ENCODE data around the gene CARMIL3. TPM values are rescaled to one million over a fixed set of nuclear protein-coding genes. Genes with fewer than 3 reads are reported as not detected.
A peak's percentile ranks its signal among the peaks of the same experiment; 100 is the strongest.
"Not testable (repeated sequence)": the region's sequence is repeated elsewhere in the genome, so short reads cannot be mapped to it uniquely, and the experiment has no call there.

CARMIL3 gene, protein sequence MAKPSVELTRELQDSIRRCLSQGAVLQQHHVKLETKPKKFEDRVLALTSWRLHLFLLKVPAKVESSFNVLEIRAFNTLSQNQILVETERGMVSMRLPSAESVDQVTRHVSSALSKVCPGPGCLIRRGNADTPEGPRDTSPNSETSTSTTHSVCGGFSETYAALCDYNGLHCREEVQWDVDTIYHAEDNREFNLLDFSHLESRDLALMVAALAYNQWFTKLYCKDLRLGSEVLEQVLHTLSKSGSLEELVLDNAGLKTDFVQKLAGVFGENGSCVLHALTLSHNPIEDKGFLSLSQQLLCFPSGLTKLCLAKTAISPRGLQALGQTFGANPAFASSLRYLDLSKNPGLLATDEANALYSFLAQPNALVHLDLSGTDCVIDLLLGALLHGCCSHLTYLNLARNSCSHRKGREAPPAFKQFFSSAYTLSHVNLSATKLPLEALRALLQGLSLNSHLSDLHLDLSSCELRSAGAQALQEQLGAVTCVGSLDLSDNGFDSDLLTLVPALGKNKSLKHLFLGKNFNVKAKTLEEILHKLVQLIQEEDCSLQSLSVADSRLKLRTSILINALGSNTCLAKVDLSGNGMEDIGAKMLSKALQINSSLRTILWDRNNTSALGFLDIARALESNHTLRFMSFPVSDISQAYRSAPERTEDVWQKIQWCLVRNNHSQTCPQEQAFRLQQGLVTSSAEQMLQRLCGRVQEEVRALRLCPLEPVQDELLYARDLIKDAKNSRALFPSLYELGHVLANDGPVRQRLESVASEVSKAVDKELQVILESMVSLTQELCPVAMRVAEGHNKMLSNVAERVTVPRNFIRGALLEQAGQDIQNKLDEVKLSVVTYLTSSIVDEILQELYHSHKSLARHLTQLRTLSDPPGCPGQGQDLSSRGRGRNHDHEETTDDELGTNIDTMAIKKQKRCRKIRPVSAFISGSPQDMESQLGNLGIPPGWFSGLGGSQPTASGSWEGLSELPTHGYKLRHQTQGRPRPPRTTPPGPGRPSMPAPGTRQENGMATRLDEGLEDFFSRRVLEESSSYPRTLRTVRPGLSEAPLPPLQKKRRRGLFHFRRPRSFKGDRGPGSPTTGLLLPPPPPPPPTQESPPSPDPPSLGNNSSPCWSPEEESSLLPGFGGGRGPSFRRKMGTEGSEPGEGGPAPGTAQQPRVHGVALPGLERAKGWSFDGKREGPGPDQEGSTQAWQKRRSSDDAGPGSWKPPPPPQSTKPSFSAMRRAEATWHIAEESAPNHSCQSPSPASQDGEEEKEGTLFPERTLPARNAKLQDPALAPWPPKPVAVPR (N-terminal part only)
- polyA plus RNA-seq (2012; ENCODE audit: missing spikeins): 0.95 TPM

DNA sequence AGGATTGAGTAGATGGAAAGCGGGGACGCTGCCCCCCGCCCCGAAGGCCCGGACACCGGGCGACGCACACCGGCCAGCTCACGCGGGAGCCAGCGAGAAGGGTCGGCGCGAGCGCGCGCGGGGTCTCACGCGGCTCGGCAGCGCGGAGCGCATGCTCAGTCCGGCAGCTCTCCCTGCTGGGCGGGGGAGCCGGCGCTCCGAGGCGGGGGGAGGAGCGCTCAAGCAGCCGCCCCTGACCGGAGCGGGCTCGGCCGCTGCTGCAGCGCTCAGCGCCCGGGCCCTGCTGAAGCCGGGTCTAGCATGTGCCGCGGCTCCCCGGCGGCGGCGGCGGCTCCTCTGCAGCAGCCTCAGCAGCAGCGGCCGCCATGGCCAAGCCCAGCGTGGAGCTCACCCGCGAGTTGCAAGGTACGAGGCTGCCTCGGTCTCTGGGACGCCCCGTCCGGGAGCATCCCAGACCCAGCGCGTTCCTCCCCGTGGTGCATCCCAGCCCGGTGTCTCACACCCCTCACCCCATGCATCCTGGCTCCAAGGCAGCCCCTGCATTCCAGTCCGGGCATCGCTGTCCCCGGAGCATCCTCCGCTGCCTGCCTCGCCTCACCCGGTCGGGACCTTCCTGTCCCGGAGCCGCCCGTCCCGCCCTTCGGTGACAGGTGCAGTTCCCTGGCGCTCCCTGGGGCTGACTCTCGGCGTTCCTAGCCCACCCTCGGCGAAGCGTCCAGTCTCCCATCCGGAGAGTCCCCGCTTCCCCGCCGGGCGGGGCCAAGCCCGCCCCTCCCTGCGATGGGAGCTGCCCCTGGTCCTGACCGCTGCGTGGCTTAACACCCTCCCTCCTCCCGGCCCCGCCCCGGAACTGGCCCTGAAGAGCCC lies at the start of gene CARMIL3:
Gene CARMIL3, plus strand, starts transcription at position 221 of the 867 bp plus-strand sequence. Its CDS starts 145 bp downstream, at position 366.
- TF ChIP-seq POLR2A (IDR thresholded peaks at IDR 0.05; ENCODE audit: low read depth, low read length): peak; percentile 55; the same call in 1 of the 2 replicates
- TF ChIP-seq POLR2AphosphoS5 (IDR thresholded peaks at IDR 0.05; ENCODE audit: low read depth, low read length): no peak
- TF ChIP-seq TAF1 (IDR thresholded peaks at IDR 0.05; ENCODE audit: borderline replicate concordance, low read depth, low read length): 0 out of 2 replicates have a peak, but pooled peaks have one; percentile 27
- FAIRE-seq (peak; percentile 40), DNase-seq (ENCODE audit: insufficient read length) (peak; percentile 85)

DNA sequence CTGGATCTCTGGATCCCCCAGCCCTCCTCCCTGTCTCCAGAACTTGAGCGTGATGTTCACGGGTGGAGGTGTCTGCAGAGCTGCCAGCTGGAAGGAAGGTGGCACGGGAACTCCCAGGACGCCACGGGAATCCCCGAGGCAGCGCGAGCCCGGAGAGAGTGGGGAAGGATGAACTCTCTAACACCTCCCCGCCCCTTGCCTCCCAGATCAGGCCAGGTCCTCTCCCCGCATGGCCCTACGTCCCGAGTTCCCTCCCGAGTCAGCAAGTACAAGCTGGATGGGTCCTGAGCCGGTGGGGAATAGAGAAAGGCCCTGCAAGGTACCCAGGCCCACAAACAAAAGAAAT lies 45.4 kb upstream of the CARMIL3 start:
- not testable (repeated sequence) for DNase-seq (ENCODE audit: insufficient read length); FAIRE-seq

DNA sequence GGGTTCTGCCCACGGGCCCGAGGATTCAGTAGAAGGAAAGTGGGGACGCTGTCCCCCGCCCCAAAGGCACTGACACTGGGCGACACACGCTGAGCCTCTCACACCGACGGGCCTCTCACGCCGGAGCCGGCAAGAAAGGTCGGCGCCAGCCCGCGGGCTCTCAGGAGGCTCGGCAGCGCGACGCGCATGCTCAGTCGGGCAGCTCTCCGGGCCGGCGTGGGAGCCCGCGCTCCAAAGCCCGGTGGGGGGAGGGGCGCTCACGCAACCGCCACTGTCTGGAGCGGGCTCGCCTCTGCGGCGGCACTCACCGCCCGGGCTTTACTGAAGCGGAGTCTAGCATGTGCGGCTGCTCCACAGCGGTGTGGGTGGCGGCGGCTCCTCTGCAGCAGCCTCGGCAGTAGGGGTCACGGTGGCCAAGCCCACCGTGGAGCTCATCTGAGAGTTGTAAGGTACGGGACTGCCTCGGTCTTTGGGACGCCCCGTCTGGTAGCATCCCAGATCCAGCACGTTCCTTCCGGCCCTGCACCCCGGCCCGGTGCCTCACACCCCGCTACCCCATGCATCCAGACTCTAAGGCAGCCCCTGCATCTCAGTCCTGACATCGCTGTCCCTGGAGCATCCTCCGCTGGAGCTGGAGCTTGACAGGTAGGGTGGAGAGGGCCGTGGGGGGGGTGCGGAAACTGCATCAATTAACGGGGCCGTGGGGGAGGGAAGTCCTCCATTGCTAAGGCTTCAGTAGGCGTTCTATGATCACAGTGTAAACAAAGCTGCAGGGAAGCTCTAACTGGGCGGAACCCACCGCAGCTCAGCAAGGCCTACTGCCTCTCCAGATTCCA lies 44.8 kb upstream of the CARMIL3 start:
- not testable (repeated sequence) for DNase-seq (ENCODE audit: insufficient read length)
- FAIRE-seq: peak; percentile 17

DNA sequence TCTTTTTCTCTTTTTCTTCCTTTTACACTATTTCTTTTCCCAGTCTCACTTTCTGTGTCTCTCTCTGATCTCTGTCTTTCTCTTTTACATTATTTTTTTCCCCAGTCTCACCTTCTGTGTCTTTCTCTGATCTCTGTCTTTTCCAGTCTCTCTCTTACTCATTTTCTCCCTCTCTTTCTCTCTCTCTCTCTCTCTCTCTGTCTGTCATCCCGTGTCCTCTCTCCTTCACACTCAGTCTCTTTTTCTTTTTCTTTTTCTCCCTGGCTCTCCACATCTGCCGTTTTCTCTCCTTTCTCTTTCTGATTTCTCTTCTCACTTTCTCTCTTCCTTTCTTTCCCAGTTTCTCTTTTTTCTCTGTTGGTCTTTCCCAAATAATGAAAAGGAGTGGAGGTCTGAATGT lies 40.8 kb upstream of the CARMIL3 start:
- no peak for DNase-seq (ENCODE audit: insufficient read length)
- no peak for TF ChIP-seq TAF1 (IDR thresholded peaks at IDR 0.05; ENCODE audit: borderline replicate concordance, low read depth, low read length)
- TF ChIP-seq POLR2AphosphoS5 (IDR thresholded peaks at IDR 0.05; ENCODE audit: low read depth, low read length): no peak
- TF ChIP-seq POLR2A (IDR thresholded peaks at IDR 0.05; ENCODE audit: low read depth, low read length): no peak
- no peak for FAIRE-seq

DNA sequence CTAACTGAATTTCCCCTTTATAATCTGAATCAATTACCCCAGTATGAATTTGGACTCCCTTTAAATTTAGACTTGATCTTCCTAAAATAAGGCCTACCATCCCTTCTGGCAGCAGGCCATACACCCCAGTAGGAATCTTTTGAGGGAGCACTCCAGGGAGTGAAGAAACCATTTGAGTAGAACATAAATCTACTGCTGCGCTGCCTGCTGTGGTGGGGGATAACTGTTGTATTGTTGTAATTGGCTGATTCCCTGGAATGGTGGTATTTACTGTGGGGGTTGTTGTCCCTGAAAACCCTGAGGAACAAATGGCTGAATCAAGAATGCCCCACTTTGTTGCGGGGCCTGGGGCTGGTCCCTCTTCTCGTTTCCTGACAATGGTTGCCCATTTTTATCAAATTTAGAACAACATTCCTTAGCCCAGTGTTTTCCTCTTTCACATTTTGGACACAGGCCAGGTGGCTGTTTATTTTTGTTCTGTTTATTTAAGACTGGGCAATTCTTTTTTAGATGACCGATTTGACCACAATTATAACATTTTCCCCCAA lies 39.0 kb upstream of the CARMIL3 start:
- DNase-seq (ENCODE audit: insufficient read length); FAIRE-seq: not testable (repeated sequence)

DNA sequence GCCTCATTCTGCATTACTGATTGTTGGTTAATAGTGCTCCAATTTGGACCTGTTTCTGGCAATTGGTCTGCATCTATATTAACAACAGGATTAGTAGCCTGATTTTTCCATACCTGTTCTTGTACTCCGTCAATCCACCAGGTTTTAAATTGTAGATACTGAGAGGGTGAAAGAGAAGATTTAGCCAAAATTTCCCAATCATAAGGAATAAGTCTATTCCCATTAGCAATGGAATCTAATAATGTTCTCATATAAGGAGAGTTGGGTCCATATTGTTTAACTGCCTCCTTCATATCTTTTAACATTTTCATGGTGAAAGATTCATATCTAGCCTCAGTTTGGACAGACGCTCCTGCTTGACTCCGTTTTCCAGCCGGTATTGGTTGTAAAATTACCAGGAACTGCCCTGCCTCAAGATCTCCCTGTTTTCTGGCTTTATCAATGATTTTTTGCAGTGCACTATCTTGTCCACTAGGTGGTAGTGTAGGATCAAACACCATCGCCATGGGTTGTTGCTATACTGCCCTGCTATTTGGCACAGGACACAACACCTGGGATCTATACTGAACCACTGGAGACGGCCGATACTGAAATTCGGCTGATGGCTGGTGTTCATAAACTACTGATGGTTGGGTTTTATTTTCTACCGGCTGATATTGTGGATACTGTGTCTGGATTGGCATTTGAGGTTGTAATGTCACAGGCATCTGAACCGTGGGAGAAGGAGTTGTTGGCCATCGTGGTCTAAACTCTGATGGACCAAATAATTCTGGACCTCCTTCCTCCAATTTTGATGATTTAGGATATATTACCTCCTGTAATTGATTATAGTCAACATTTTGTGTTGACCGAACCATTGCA lies 37.9 kb upstream of the CARMIL3 start:
- FAIRE-seq: peak; percentile 97
- DNase-seq (ENCODE audit: insufficient read length): no peak
- TF ChIP-seq TAF1 (IDR thresholded peaks at IDR 0.05; ENCODE audit: borderline replicate concordance, low read depth, low read length) (no peak), POLR2AphosphoS5 (IDR thresholded peaks at IDR 0.05; ENCODE audit: low read depth, low read length) (no peak), POLR2A (IDR thresholded peaks at IDR 0.05; ENCODE audit: low read depth, low read length) (no peak)

DNA sequence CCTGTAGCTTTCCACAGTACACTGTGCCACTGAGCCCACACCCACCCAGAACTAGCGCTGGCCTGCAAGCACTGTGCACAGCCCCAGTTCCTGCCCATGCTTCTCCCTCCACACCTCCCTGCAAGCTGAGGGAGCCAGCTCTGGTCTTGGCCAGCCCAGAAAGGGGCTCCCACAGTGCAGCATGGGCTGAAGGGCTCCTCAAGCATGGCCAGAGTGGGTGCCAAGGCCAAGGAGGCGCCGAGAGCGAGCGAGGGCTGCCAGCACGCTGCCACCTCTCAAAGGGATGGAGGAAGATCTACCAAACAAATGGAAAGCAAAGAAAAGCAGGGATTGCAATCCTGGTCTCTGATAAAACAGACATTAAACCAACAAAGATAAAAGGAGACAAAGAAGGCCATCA lies 36.1 kb upstream of the CARMIL3 start:
- DNase-seq (ENCODE audit: insufficient read length); FAIRE-seq: not testable (repeated sequence)

DNA sequence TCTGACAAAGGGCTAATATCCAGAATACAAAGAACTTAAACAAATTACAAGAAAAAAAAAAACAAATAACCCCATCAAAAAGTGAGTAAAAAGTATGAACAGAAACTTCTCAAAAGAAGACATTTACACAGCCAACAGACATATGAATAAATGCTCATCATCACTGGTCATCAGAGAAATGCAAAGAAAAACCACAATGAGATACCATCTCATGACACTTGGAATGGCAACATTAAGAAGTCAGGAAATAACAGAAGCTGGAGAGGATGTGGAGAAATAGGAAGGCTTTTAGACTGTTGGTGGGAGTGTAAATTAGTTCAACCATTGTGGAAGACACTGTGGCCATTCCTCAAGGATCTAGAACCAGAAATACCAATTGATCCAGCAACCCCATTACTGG lies 32.8 kb upstream of the CARMIL3 start:
- FAIRE-seq; DNase-seq (ENCODE audit: insufficient read length): not testable (repeated sequence)

DNA sequence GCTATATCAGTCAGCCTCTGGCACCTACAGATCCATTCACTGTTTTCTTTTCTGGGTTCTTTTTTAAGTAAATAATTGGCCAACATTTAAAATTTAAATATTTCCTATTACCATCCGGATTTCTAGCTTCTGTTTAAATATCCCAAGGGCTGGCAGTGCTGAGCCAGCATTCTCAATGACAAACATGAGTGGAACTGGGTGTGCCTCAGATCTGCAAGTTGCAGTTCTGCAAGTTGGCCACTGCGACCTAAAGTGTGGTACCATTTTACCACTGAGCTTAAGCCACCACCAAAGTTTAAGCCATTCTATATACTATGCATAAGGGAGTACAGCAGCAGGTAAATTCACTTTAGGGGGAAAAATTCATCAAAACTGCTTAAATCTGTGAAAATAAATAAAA lies 31.9 kb upstream of the CARMIL3 start:
- not testable (repeated sequence) for DNase-seq (ENCODE audit: insufficient read length); FAIRE-seq

DNA sequence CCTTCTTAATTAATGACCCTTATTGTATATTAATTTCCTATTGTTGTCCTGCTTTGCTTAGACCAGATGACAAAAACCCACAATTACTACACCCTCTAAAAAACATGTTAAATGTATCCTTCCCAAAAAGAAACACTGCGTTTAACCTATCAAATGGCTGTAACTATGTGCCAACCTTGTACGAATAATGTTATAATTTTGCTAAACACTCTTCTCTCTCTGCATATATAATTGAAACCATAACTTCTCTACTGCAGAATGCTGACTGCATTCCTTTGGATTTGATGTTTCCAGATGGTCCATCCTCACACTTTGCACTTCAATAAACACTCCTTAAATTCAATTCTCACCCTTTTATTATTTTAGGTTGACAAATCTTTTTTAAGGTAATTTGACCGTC lies 31.3 kb upstream of the CARMIL3 start:
- not testable (repeated sequence) for DNase-seq (ENCODE audit: insufficient read length); FAIRE-seq

DNA sequence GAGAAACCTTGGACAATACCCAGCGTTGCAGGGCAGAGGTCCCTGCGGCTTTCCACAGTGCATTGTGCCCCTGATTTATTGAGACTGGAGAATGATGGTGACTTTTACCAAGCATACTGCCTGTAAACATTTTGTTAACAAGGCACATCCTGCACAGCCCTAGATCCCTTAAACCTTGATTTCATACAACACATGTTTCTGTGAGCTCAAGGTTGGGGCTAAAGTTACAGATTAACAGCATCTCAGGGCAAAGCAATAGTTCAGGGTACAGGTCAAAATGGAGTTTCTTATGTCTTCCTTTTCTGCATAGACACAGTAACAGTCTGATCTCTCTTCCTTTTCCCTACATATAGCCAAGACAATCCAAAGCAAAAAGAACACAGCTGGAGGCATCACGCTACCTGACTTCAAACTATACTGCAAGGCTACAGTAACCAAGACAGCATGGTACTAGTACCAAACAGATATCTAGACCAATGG lies 26.8 kb upstream of the CARMIL3 start:
- FAIRE-seq; DNase-seq (ENCODE audit: insufficient read length): not testable (repeated sequence)

DNA sequence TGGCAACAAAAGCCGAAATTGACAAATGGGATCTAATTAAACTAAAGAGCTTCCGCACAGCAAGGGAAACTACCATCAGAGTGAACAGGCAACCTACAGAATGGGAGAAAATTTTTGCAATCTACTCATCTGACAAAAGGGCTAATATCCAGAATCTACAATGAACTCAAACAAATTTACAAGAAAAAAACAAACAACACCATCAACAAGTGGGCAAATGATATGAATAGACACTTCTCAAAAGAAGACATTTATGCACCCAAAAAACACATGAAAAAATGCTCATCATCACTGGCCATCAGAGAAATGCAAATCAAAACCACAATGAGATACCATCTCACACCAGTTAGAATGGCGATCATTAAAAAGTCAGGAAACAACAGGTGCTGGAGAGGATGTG lies 22.1 kb upstream of the CARMIL3 start:
- not testable (repeated sequence) for DNase-seq (ENCODE audit: insufficient read length); FAIRE-seq

DNA sequence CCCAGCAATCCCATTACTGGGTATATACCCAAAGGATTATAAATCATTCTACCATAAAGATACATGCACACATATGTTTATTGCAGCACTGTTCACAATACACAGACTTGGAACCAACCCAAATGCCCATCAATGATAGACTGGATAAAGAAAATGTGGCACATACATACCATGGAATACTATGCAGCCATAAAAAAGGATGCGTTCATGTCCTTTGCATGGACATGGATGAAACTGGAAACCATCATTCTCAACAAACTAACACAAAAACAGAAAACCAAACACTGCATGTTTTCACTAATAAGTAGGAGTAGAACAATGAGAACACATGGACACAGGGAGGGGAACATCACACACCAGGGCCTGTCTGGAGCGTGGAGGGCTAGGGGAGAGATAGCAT lies 20.5 kb upstream of the CARMIL3 start:
- not testable (repeated sequence) for FAIRE-seq; DNase-seq (ENCODE audit: insufficient read length)
